OCI-LY1 (cell line): ENCODE measurements around the gene ZSWIM9.

Experiments
- CTCF ChIP-seq: fragments of 200-600 bp; sonication (generic), shearing (Covaris generic); IDR thresholded peaks from 2 replicates; pipeline ENCODE4 v1.5.1; 2017; ENCODE audit warnings: mild to moderate bottlenecking, antibody characterized with exemption, low read length, moderate library complexity, mixed read lengths
- EZH2 ChIP-seq: fragments of 200-600 bp; sonication (generic), shearing (Covaris generic); IDR thresholded peaks from 2 replicates; pipeline ENCODE4 v1.8.0; 2017; ENCODE audit warnings: borderline replicate concordance, mixed run types, mild to moderate bottlenecking, antibody characterized with exemption, low read length, moderate library complexity, mixed read lengths

GRCh38 chr19:48230555-48231129 lies 60.2 kb downstream of the ZSWIM9 start:
- no peak for TF ChIP-seq CTCF
- no peak for TF ChIP-seq EZH2
